ENCODE results near the gene LYPD6. TPM values are rescaled to one million over a fixed set of nuclear protein-coding genes. Genes with fewer than 3 reads are reported as not detected.

Gene LYPD6
- total RNA-seq, 2 donors from 2014 or later: 5.2 to 8.4 TPM

DNA sequence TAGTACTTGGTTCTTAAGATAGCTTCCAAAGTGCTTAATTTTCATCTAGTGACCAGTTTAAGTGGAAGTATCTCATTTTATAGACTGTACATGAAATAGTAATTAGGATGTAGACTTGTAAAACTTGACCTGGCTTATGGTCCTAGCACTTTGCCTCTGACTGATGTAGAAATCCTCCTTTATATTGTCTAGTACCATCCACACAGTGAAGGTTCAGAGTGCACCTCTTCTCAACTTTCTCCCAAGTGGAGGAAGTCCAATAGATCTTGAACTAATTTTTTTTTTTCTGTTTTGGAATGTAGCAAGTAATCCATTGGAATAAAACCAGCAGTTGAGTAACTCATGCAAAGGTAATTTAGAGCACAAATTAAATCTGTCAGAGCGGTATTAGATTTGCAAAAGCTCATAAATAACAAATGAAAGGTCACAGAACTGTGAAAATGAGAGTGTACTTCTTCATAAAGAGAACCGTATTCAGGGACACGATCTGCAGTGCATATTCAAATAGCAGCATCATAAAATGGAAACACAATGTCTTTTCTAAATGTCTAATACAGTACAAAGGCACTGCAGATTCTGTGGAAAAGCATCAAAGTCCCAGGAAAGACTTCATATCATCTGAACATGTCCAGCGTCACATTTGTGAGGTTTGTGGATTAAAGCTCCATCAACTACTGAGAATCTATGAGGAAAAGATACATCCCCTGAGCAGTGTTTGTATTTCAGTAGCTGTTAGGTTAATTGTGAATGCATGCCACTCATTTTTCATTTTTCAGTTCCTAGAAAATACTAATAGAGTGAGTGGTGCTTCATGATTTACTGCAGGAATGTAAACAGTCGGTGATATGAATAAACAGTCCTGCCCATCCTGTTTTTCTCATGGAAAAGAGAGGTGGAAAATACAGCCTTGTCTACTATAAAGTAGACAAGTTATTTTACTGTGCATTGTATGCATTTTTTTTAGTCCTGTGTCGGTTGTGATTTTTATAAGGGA, 100.7 kb downstream of the LYPD6 start:
- no peaks in the 10 kb centered on the region for H3K4me1 ChIP-seq
- H3K4me3 ChIP-seq: no peak overlapping the region
- intact Hi-C loops (cut with DNase I): no loop called here
- H3K36me3 ChIP-seq: no peaks in the 10 kb centered on the region
- no peaks in the 10 kb centered on the region for H3K27me3 ChIP-seq
- H3K27ac ChIP-seq: no peak overlapping the region
- H3K9me3 ChIP-seq: no peaks in the 10 kb centered on the region
- TF ChIP-seq, protein P1, sequence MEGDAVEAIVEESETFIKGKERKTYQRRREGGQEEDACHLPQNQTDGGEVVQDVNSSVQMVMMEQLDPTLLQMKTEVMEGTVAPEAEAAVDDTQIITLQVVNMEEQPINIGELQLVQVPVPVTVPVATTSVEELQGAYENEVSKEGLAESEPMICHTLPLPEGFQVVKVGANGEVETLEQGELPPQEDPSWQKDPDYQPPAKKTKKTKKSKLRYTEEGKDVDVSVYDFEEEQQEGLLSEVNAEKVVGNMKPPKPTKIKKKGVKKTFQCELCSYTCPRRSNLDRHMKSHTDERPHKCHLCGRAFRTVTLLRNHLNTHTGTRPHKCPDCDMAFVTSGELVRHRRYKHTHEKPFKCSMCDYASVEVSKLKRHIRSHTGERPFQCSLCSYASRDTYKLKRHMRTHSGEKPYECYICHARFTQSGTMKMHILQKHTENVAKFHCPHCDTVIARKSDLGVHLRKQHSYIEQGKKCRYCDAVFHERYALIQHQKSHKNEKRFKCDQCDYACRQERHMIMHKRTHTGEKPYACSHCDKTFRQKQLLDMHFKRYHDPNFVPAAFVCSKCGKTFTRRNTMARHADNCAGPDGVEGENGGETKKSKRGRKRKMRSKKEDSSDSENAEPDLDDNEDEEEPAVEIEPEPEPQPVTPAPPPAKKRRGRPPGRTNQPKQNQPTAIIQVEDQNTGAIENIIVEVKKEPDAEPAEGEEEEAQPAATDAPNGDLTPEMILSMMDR (IDR thresholded peaks at IDR 0.05): no peak
- DNase-seq: no peak
- no peak overlapping the region for H3K9ac ChIP-seq (ENCODE audit: low read depth in 2 of 2, low read length in 2 of 2)

DNA sequence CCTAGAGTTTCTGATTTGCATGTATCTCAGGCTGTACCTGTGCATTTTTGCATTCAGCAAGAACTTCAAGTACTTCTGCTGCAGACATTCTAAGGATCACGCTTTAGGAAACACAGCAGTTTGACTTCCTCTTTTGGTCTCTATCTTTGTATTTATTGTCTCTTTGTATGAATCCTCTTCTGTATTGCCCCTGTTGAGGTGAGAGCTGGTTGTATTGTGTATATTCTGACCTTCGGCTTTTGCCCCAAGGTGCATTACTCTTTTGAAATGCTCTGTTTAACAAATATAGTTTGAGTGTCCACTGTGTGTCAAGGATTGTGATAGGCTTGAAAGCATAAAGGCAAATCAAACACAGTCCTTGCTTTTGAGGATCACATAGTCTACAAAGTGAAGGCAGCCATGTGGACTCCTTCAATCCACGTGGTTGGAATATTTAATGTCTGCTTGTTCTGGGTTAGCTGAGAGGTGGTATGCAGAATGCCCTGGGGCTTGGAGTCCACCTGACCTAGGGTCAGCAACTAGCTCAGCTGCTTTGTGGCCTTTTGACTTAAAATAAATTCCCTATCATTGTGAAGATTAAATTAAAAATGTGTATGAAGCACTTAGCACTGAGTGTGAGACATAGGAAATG, 108.1 kb downstream of the LYPD6 start:
- no peak overlapping the region for H3K4me3 ChIP-seq
- TF ChIP-seq, protein P1 (IDR thresholded peaks at IDR 0.05): no peak
- no peaks in the 10 kb centered on the region for H3K9me3 ChIP-seq
- no peaks in the 10 kb centered on the region for H3K27me3 ChIP-seq
- intact Hi-C loops (cut with DNase I): no loop called here
- H3K9ac ChIP-seq (ENCODE audit: low read depth in 2 of 2, low read length in 2 of 2): no peak overlapping the region
- DNase-seq: no peak
- no peaks in the 10 kb centered on the region for H3K4me1 ChIP-seq
- no peaks in the 10 kb centered on the region for H3K36me3 ChIP-seq
- H3K27ac ChIP-seq: no peak overlapping the region

GRCh38 chr2:149441255-149441654, 110.9 kb downstream of the LYPD6 start:
- Histone ChIP-seq H3K4me1 (no peaks in the 10 kb centered on the region), H3K27ac (no peak overlapping the region), H3K4me3 (no peak overlapping the region), H3K27me3 (no peaks in the 10 kb centered on the region), H3K9ac (ENCODE audit: low read depth in 2 of 2, low read length in 2 of 2) (no peak overlapping the region), H3K9me3 (no peaks in the 10 kb centered on the region), H3K36me3 (no peaks in the 10 kb centered on the region)
- TF ChIP-seq, protein P1 (IDR thresholded peaks at IDR 0.05): no peak
- no peak for DNase-seq
- intact Hi-C loops (cut with DNase I): no loop called here

GRCh38 chr2:149442346-149442745, 112.0 kb downstream of the LYPD6 start:
- no peaks in the 10 kb centered on the region for H3K36me3 ChIP-seq
- H3K4me1 ChIP-seq: no peaks in the 10 kb centered on the region
- H3K9me3 ChIP-seq: no peaks in the 10 kb centered on the region
- no peak for DNase-seq
- no peaks in the 10 kb centered on the region for H3K27me3 ChIP-seq
- intact Hi-C loops (cut with DNase I): no loop called here
- H3K9ac ChIP-seq (ENCODE audit: low read depth in 2 of 2, low read length in 2 of 2): no peak overlapping the region
- H3K27ac ChIP-seq: no peak overlapping the region
- no peak overlapping the region for H3K4me3 ChIP-seq
- TF ChIP-seq, protein P1 (IDR thresholded peaks at IDR 0.05): no peak

DNA sequence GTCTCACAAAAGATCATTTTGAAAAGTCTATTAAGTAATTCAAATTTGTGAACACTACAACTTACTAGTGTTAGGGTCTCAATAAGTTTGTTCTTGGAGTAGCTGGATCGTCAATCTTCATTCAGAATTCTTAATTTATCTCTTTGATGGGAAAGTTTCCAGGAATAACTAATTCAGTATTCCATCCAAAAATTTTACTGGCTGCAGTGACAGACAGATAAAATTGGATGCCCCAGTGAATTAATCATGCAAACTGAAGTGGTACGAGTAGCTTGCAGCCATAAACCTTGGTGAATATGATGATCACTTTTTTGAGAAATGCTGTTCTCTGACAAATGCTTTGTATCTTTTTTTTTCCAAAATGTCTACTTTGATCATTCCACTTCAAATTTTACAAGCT, 112.8 kb downstream of the LYPD6 start:
- TF ChIP-seq, protein P1 (IDR thresholded peaks at IDR 0.05): no peak
- H3K4me3 ChIP-seq: no peak overlapping the region
- H3K27ac ChIP-seq: no peak overlapping the region

More for the DNA sequence above, 112.8 kb downstream of the LYPD6 start:
- intact Hi-C loops (cut with DNase I): no loop called here
- Histone ChIP-seq H3K27me3 (no peaks in the 10 kb centered on the region), H3K36me3 (no peaks in the 10 kb centered on the region), H3K4me1 (no peaks in the 10 kb centered on the region), H3K9me3 (no peaks in the 10 kb centered on the region), H3K9ac (ENCODE audit: low read depth in 2 of 2, low read length in 2 of 2) (no peak overlapping the region)
- no peak for DNase-seq

Measured in colonic mucosa (tissue), 4 donors.